Adrenal gland (tissue), 12 donors: ENCODE results near the gene RBM11. TPM values are rescaled to one million over a fixed set of nuclear protein-coding genes. Genes with fewer than 3 reads are reported as not detected.

ENCODE experiments used
- DNase-seq, 7 donors: peaks; one replicate each; pipeline ENCODE4 v3.0.0-alpha.2; 2019 to 2020
- H3K27ac ChIP-seq, 5 donors: fragments of 200-600 bp; sonication (generic) in 4 of 5; 1 replicate in 3 of 5; 2 replicates in 2 of 5; pipeline versions ENCODE4 v1.5.1 to v1.8.0; 2016 to 2020; ENCODE audit warnings: mild to moderate bottlenecking in 1 of 5
- H3K27me3 ChIP-seq: fragments of 200-600 bp; 2 replicates; pipeline ENCODE4 v1.8.0; 2021
- H3K36me3 ChIP-seq, 2 donors: fragments of 200-600 bp; replicated peaks in 1 of 2; 1 replicate in 1 of 2; 2 replicates in 1 of 2; pipeline versions ENCODE4 v1.5.1 to v1.8.0; 2018 to 2022
- H3K4me1 ChIP-seq, 2 donors: fragments of 200-600 bp; replicated peaks in 1 of 2; 1 replicate in 1 of 2; 2 replicates in 1 of 2; pipeline versions ENCODE4 v1.5.1 to v1.8.0; 2018 to 2021
- H3K4me3 ChIP-seq, 4 donors: fragments of 200-600 bp; sonication (generic) in 3 of 4; one replicate each; pipeline ENCODE4 v1.5.1; 2016 to 2018
- H3K9me3 ChIP-seq, 3 donors: fragments of 200-600 bp; sonication (generic) in 1 of 3; replicated peaks in 1 of 3; 1 replicate in 2 of 3; 2 replicates in 1 of 3; pipeline versions ENCODE4 v1.5.1 to v1.8.0; 2016 to 2021
- CTCF ChIP-seq, 6 experiments: fragments of 450-650 bp in 4 of 6; fragments of 200-600 bp in 2 of 6; sonication (generic) in 1 of 6; IDR thresholded peaks; 1 replicate in 5 of 6; 2 replicates in 1 of 6; pipeline versions ENCODE4 v1.5.1 to v1.8.0; 2016 to 2021; ENCODE audit warnings: antibody characterized with exemption in 6 of 6, mild to moderate bottlenecking in 2 of 6, moderate library complexity in 1 of 6
- POLR2A ChIP-seq, 2 donors: fragments of 450-650 bp; IDR thresholded peaks; one replicate each; pipeline ENCODE4 v1.6.1; 2017; ENCODE audit warnings: antibody characterized with exemption in 2 of 2, mild to moderate bottlenecking in 2 of 2, moderate library complexity in 1 of 2
- WGBS, 4 donors: extraction: QIAGEN DNeasy Blood & Tissue Kit in 2 of 4; methylation state at CpG; one replicate each; pipeline versions ENCODE4 v1.1.5 to v1.1.7; 2013 to 2017; 5-methylcytosine and 5-hydroxymethylcytosine counted together
- intact Hi-C, 2 donors: fragments of 100-400 bp; cut with DNase I; formaldehyde crosslinking; loops; one replicate each; pipeline versions ENCODE4 v1.14.1 to v1.15.0; 2022 to 2023
- polyA plus RNA-seq, 3 donors: library from polyadenylated mRNA; stranded (reverse); fragments of 200-250 nt in 2 of 3; fragments of 350-450 nt in 1 of 3; fragmentation: Illumina TruSeq in 1 of 3; extraction: RNeasy Lipid Tissue Mini Kit (QIAGEN cat#74804) in 1 of 3; gene quantifications; one replicate each; pipeline ENCODE4 v1.2.3, GENCODE V29; 2013 to 2014
- total RNA-seq, 9 donors: library from RNA; depleted of rRNA in 4 of 9; stranded (reverse); fragments of >200 nt in 4 of 9; fragments of 120-200 nt in 1 of 9; fragmentation: NEBNext Ultra II Directional in 1 of 9; extraction: Animal tissue kit (Norgen Biotek cat#: 25700) in 1 of 9; gene quantifications; one replicate each; pipeline versions ENCODE4 v1.1.0 to v1.2.4, GENCODE V29; 2013 to 2023
- donor health status: healthy with polysubstance abuse.
- donor health status: Bipolar disorder and iron deficiency.
- donor health status: DM: yes; HTN: yes; CAD: no.
- donor health status: DM: no; HTN: no; CAD: no.
- donor health status: DM: no; HTN: no; CAD: no.
- donor health status: DM: yes; HTN: yes; CAD: no.

Gene RBM11
- total and polyA plus RNA-seq, 12 donors = 0.84 to 53.7 (median 4.1) TPM

- no peaks in the 10 kb centered on the region for H3K4me1 ChIP-seq
- TF ChIP-seq POLR2A (IDR thresholded peaks at IDR 0.05) = no peak
- no peak for TF ChIP-seq CTCF (IDR thresholded peaks at IDR 0.05)
Measured at GRCh38 chr21:14213164-14213563, 2.8 kb upstream of the RBM11 start.

GRCh38 chr21:14223365-14223764, 7.4 kb downstream of the RBM11 start:
- TF ChIP-seq POLR2A (IDR thresholded peaks at IDR 0.05) (no peak), CTCF (IDR thresholded peaks at IDR 0.05) (no peak)
- Histone ChIP-seq H3K36me3 (no peaks in the 10 kb centered on the region), H3K4me3 (no peak overlapping the region), H3K27ac (no peak overlapping the region), H3K4me1 (no peaks in the 10 kb centered on the region), H3K9me3 (no peaks in the 10 kb centered on the region), H3K27me3 (no peaks in the 10 kb centered on the region)
- 90 to 94% (median 91%) methylated on average over 1 of the region's 1 CpG for WGBS, 4 donors
- intact Hi-C loops = no loop called here
- no peak for DNase-seq

More at GRCh38 chr21:14213164-14213563, 2.8 kb upstream of the RBM11 start:
- Histone ChIP-seq H3K36me3 (no peaks in the 10 kb centered on the region), H3K27me3 (no peaks in the 10 kb centered on the region), H3K4me3 (no peak overlapping the region), H3K9me3 (no peaks in the 10 kb centered on the region), H3K27ac (no peak overlapping the region)
- DNase-seq = no peak
- intact Hi-C loops = no loop called here

- Histone ChIP-seq H3K4me3 (no peak overlapping the region), H3K27ac (no peak overlapping the region), H3K9me3 (peaks cover 0 to 4% (median 0%) of the 10 kb centered on the region in 3 donors), H3K27me3 (no peaks in the 10 kb centered on the region), H3K4me1 (no peaks in the 10 kb centered on the region), H3K36me3 (no peaks in the 10 kb centered on the region)
- intact Hi-C loops = no loop called here
- no peak for DNase-seq
- 40 to 70% (median 64%) methylated on average over 1 of the region's 1 CpG; no CpG with 5 or more reads in 1 of the 4 donors for WGBS, 4 donors
- no peak for TF ChIP-seq POLR2A (IDR thresholded peaks at IDR 0.05)
- no peak for TF ChIP-seq CTCF (IDR thresholded peaks at IDR 0.05)
Measured at GRCh38 chr21:14229399-14229798, 13.4 kb downstream of the RBM11 start.

- no peak overlapping the region for H3K27ac ChIP-seq
- H3K27me3 ChIP-seq = no peaks in the 10 kb centered on the region
- intact Hi-C loops = no loop called here
- H3K9me3 ChIP-seq = peaks cover 0 to 4% (median 0%) of the 10 kb centered on the region in 3 donors
- no peaks in the 10 kb centered on the region for H3K36me3 ChIP-seq
- no peak for DNase-seq
- TF ChIP-seq POLR2A (IDR thresholded peaks at IDR 0.05) (no peak), CTCF (IDR thresholded peaks at IDR 0.05) (no peak)
- 69 to 87% (median 75%) methylated on average over 5 of the region's 5 CpGs for WGBS, 4 donors
- H3K4me1 ChIP-seq = no peaks in the 10 kb centered on the region
- no peak overlapping the region for H3K4me3 ChIP-seq
Measured at GRCh38 chr21:14235101-14235500, 19.1 kb downstream of the RBM11 start.
